ENCODE results near the gene C14orf119. TPM values are rescaled to one million over a fixed set of nuclear protein-coding genes. Genes with fewer than 3 reads are reported as not detected.

The C14orf119 gene
- total RNA-seq, 1 donor from 2014 or later, result 40.3 TPM

- no peaks in the 10 kb centered on the region for H3K36me3 Mint-ChIP-seq (ENCODE audit: unreplicated experiment)
Measured at GRCh38 chr14:23143911-23144310, 48.6 kb downstream of the C14orf119 start.

GRCh38 chr14:23145794-23146350 lies 50.6 kb downstream of the C14orf119 start:
- no peaks in the 10 kb centered on the region for H3K36me3 Mint-ChIP-seq (ENCODE audit: unreplicated experiment)
- H3K27ac Mint-ChIP-seq (ENCODE audit: unreplicated experiment), result no peak overlapping the region
- peaks cover 1% of the 10 kb centered on the region for H3K27me3 Mint-ChIP-seq (ENCODE audit: unreplicated experiment)
- no peak for TF ChIP-seq CTCF (IDR thresholded peaks at IDR 0.05; ENCODE audit: partially characterized antibody, unreplicated experiment)
- no peak overlapping the region for H3K4me3 Mint-ChIP-seq (ENCODE audit: unreplicated experiment)
- H3K9me3 Mint-ChIP-seq (ENCODE audit: unreplicated experiment), result no peaks in the 10 kb centered on the region
- no peaks in the 10 kb centered on the region for H3K4me1 Mint-ChIP-seq (ENCODE audit: low read depth, unreplicated experiment)
- DNase-seq, result no peak

More at GRCh38 chr14:23143911-23144310, 48.6 kb downstream of the C14orf119 start:
- TF ChIP-seq CTCF (IDR thresholded peaks at IDR 0.05; ENCODE audit: partially characterized antibody, unreplicated experiment), result no peak
- no peak overlapping the region for H3K27ac Mint-ChIP-seq (ENCODE audit: unreplicated experiment)
- H3K4me1 Mint-ChIP-seq (ENCODE audit: low read depth, unreplicated experiment), result no peaks in the 10 kb centered on the region
- peaks cover 1% of the 10 kb centered on the region for H3K27me3 Mint-ChIP-seq (ENCODE audit: unreplicated experiment)
- no peak for DNase-seq
- H3K9me3 Mint-ChIP-seq (ENCODE audit: unreplicated experiment), result no peaks in the 10 kb centered on the region
- H3K4me3 Mint-ChIP-seq (ENCODE audit: unreplicated experiment), result no peak overlapping the region

GRCh38 chr14:23146351-23146910 lies 51.1 kb downstream of the C14orf119 start:
- Mint-ChIP-seq H3K27me3 (ENCODE audit: unreplicated experiment) (peaks cover 1% of the 10 kb centered on the region), H3K4me1 (ENCODE audit: low read depth, unreplicated experiment) (no peaks in the 10 kb centered on the region), H3K36me3 (ENCODE audit: unreplicated experiment) (no peaks in the 10 kb centered on the region), H3K9me3 (ENCODE audit: unreplicated experiment) (no peaks in the 10 kb centered on the region), H3K27ac (ENCODE audit: unreplicated experiment) (no peak overlapping the region), H3K4me3 (ENCODE audit: unreplicated experiment) (no peak overlapping the region)
- no peak for DNase-seq
- TF ChIP-seq CTCF (IDR thresholded peaks at IDR 0.05; ENCODE audit: partially characterized antibody, unreplicated experiment), result no peak

- no peak overlapping the region for H3K27ac Mint-ChIP-seq (ENCODE audit: unreplicated experiment)
- H3K36me3 Mint-ChIP-seq (ENCODE audit: unreplicated experiment), result no peaks in the 10 kb centered on the region
- DNase-seq, result no peak
- peaks cover 1% of the 10 kb centered on the region for H3K27me3 Mint-ChIP-seq (ENCODE audit: unreplicated experiment)
- no peak for TF ChIP-seq CTCF (IDR thresholded peaks at IDR 0.05; ENCODE audit: partially characterized antibody, unreplicated experiment)
- no peaks in the 10 kb centered on the region for H3K4me1 Mint-ChIP-seq (ENCODE audit: low read depth, unreplicated experiment)
- H3K9me3 Mint-ChIP-seq (ENCODE audit: unreplicated experiment), result no peaks in the 10 kb centered on the region
- H3K4me3 Mint-ChIP-seq (ENCODE audit: unreplicated experiment), result no peak overlapping the region
Measured at GRCh38 chr14:23146980-23147379, 51.7 kb downstream of the C14orf119 start.

- no peaks in the 10 kb centered on the region for H3K4me1 Mint-ChIP-seq (ENCODE audit: low read depth, unreplicated experiment)
- TF ChIP-seq CTCF (IDR thresholded peaks at IDR 0.05; ENCODE audit: partially characterized antibody, unreplicated experiment), result no peak
- DNase-seq, result no peak
- no peak overlapping the region for H3K4me3 Mint-ChIP-seq (ENCODE audit: unreplicated experiment)
- H3K27me3 Mint-ChIP-seq (ENCODE audit: unreplicated experiment), result peaks cover 1% of the 10 kb centered on the region
- no peak overlapping the region for H3K27ac Mint-ChIP-seq (ENCODE audit: unreplicated experiment)
- no peaks in the 10 kb centered on the region for H3K9me3 Mint-ChIP-seq (ENCODE audit: unreplicated experiment)
- no peaks in the 10 kb centered on the region for H3K36me3 Mint-ChIP-seq (ENCODE audit: unreplicated experiment)
Measured at GRCh38 chr14:23147676-23148075, 52.4 kb downstream of the C14orf119 start.
